ENCODE results near the gene UXS1. TPM values are rescaled to one million over a fixed set of nuclear protein-coding genes. Genes with fewer than 3 reads are reported as not detected.

UXS1 gene
- total and polyA plus RNA-seq, 2 donors (not counting 3 experiments of a cell fraction or from before 2014, with no cell fraction given), result 34.2 to 43.2 TPM

DNA sequence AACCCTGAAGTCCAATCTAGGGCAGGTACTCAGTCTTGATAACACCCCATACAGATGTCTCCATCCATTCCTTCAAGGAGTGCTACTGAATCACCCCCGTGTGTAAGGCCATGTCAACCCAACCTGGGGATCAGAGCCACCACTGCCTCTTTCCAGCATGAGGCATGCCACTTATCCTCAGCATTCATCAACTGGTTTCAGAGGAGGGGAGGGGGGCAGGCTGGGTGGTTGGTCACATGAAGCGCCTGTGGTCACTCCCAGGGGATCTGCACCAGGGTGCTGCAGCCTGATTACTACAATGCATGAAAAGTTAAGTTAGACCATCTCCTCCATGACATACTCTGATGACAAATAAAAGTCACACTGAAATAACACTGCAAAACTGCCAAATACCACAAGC, 65.0 kb downstream of the UXS1 start:
- ChIA-PET CTCF (no interaction called here), POLR2A (no interaction called here)
- Histone ChIP-seq H3K4me1 (ENCODE audit: control insufficient read depth, extremely low read depth, insufficient read depth, low read length) (no peaks in the 10 kb centered on the region), H3K4me3 (replicated peaks in 1 of 3; ENCODE audit: insufficient read depth in 1 of 3, low read depth in 1 of 3, low read length in 3 of 3) (no peak overlapping the region), H4K20me1 (replicated peaks; ENCODE audit: control insufficient read depth, extremely low read depth, insufficient read depth, low read length) (no peaks in the 10 kb centered on the region), H2AFZ (ENCODE audit: low read depth, low read length) (no peak overlapping the region), H3K9ac (replicated peaks; ENCODE audit: extremely low read depth, insufficient read depth, low read length) (no peak overlapping the region), H3K79me2 (ENCODE audit: control insufficient read depth, insufficient read depth, low read length) (no peaks in the 10 kb centered on the region), H3K9me1 (replicated peaks; ENCODE audit: control insufficient read depth, extremely low read depth, insufficient read depth, low read length) (no peaks in the 10 kb centered on the region), H3K27me3 (ENCODE audit: control insufficient read depth in 2 of 2, insufficient read depth in 2 of 2, low read length in 2 of 2) (no peaks in the 10 kb centered on the region), H3K4me2 (ENCODE audit: insufficient read depth, low read length) (no peak overlapping the region), H3K9me3 (replicated peaks; ENCODE audit: control insufficient read depth, insufficient read depth, low read length) (no peaks in the 10 kb centered on the region), H3K27ac (ENCODE audit: insufficient read depth, low read depth, low read length) (no peak overlapping the region), H3K36me3 (ENCODE audit: control insufficient read depth in 2 of 2, extremely low read depth in 1 of 2, insufficient read depth in 2 of 2, low read length in 2 of 2) (no peaks in the 10 kb centered on the region)
- FAIRE-seq (no peak), DNase-seq (ENCODE audit: low read depth, low spot score) (no peak)
- dilution Hi-C loops (cut with MboI; ENCODE audit: extremely low pct_ligation_motif_present, low sequenced_read_pairs), result no loop called here
- intact Hi-C loops (cut with micrococcal nuclease), result no loop called here
- BruUV-seq (replicated peaks), result no TSS peak
- TF ChIP-seq MAX (IDR thresholded peaks at IDR 0.05; ENCODE audit: insufficient read depth, insufficient read length) (no peak), POLR2A (IDR thresholded peaks at IDR 0.05; ENCODE audit: low read depth, low read length) (no peak), FOS (IDR thresholded peaks at IDR 0.05; ENCODE audit: borderline replicate concordance, insufficient read depth, low read length) (no peak), EZH2 (IDR thresholded peaks at IDR 0.05; ENCODE audit: borderline replicate concordance, low read depth, low read length, severe bottlenecking) (no peak)

- Histone ChIP-seq H3K9me3 (replicated peaks; ENCODE audit: control insufficient read depth, insufficient read depth, low read length) (no peaks in the 10 kb centered on the region), H3K9ac (replicated peaks; ENCODE audit: extremely low read depth, insufficient read depth, low read length) (no peak overlapping the region), H3K9me1 (replicated peaks; ENCODE audit: control insufficient read depth, extremely low read depth, insufficient read depth, low read length) (no peaks in the 10 kb centered on the region), H3K27me3 (ENCODE audit: control insufficient read depth in 2 of 2, insufficient read depth in 2 of 2, low read length in 2 of 2) (no peaks in the 10 kb centered on the region), H4K20me1 (replicated peaks; ENCODE audit: control insufficient read depth, extremely low read depth, insufficient read depth, low read length) (no peaks in the 10 kb centered on the region), H3K4me3 (replicated peaks in 1 of 3; ENCODE audit: insufficient read depth in 1 of 3, low read depth in 1 of 3, low read length in 3 of 3) (no peak overlapping the region), H3K36me3 (ENCODE audit: control insufficient read depth in 2 of 2, extremely low read depth in 1 of 2, insufficient read depth in 2 of 2, low read length in 2 of 2) (no peaks in the 10 kb centered on the region), H3K27ac (ENCODE audit: insufficient read depth, low read depth, low read length) (no peak overlapping the region), H2AFZ (ENCODE audit: low read depth, low read length) (no peak overlapping the region), H3K4me2 (ENCODE audit: insufficient read depth, low read length) (no peak overlapping the region), H3K79me2 (ENCODE audit: control insufficient read depth, insufficient read depth, low read length) (no peaks in the 10 kb centered on the region), H3K4me1 (ENCODE audit: control insufficient read depth, extremely low read depth, insufficient read depth, low read length) (no peaks in the 10 kb centered on the region)
- intact Hi-C loops (cut with micrococcal nuclease) (no loop called here), dilution Hi-C loops (cut with MboI; ENCODE audit: extremely low pct_ligation_motif_present, low sequenced_read_pairs) (no loop called here)
- TF ChIP-seq POLR2A (IDR thresholded peaks at IDR 0.05; ENCODE audit: low read depth, low read length), result no peak
- FAIRE-seq, result no peak
- CTCF ChIA-PET, result no interaction called here
- BruUV-seq (replicated peaks), result no TSS peak
- no peak for DNase-seq (ENCODE audit: low read depth, low spot score)
- POLR2A ChIA-PET, result no interaction called here
Observed at GRCh38 chr2:106127776-106128268, 66.3 kb downstream of the UXS1 start.
